ENCODE results near the gene PLOD3.

- TF ChIP-seq CCAR2 (IDR thresholded peaks at IDR 0.05; ENCODE audit: low read depth, low read length) (no peak), SMARCA4 (IDR thresholded peaks at IDR 0.05) (no peak), TSHZ1 (CRISPR knock-in tag; IDR thresholded peaks at IDR 0.05) (no peak)
Observed at GRCh38 chr7:101208794-101209193, 8.6 kb downstream of the PLOD3 start.

Data from K562 (cell line).